H1 (cell line): ENCODE results near the gene NEGR1. TPM values are rescaled to one million over a fixed set of nuclear protein-coding genes. Genes with fewer than 3 reads are reported as not detected.

Experiments used
- CTCF ChIA-PET: fragments of 300-600 bp; sonication (Branson Sonifier 250); formaldehyde crosslinking; loops from one replicate; lab custom pipeline; 2021; ENCODE audit not compliant: partially characterized antibody; lab: Charles Lee
- POLR2A ChIA-PET: fragments of 300-600 bp; sonication (Branson Sonifier 250); formaldehyde crosslinking; loops from one replicate; lab custom pipeline; 2021; ENCODE audit warnings: inconsistent platforms; ENCODE audit not compliant: partially characterized antibody; lab: Charles Lee
- DNase-seq, 2 experiments: peaks; one replicate each; pipeline versions ENCODE4 v3.0.0 to v3.0.0-alpha.2; 2010 to 2022; ENCODE audit warnings: low spot score in 2 of 2, low read depth in 1 of 2, mixed read lengths in 1 of 2
- FAIRE-seq: peaks from 2 replicates; lab custom pipeline; 2011; peaks lifted over from hg19 to GRCh38; lab: Jason Lieb, UNC
- H2AFZ ChIP-seq: 2 replicates; pipeline ENCODE4 v1.8.1; 2012; ENCODE audit warnings: low read length, inconsistent platforms
- H2AK5ac ChIP-seq: 2 replicates; pipeline ENCODE4 v1.6.1; 2013; ENCODE audit warnings: low read depth, low read length
- H2BK120ac ChIP-seq: replicated peaks from 2 replicates; pipeline ENCODE3; 2013; ENCODE audit warnings: low read depth, low read length, inconsistent platforms
- H2BK12ac ChIP-seq: 2 replicates; pipeline ENCODE4 v1.6.1; 2013; ENCODE audit warnings: low read depth, low read length
- H2BK15ac ChIP-seq: 2 replicates; pipeline ENCODE4 v1.6.1; 2013; ENCODE audit warnings: low read length
- H2BK20ac ChIP-seq: 2 replicates; pipeline ENCODE4 v1.6.1; 2013; ENCODE audit warnings: low read length
- H2BK5ac ChIP-seq: 2 replicates; pipeline ENCODE4 v1.6.1; 2013; ENCODE audit warnings: low read depth, low read length
- H3K14ac ChIP-seq: 2 replicates; pipeline ENCODE4 v1.6.1; 2013; ENCODE audit warnings: inconsistent platforms; ENCODE audit not compliant: insufficient read length
- H3K18ac ChIP-seq: 2 replicates; pipeline ENCODE4 v1.6.1; 2013; ENCODE audit warnings: low read length; ENCODE audit errors: extremely low read depth
- H3K23ac ChIP-seq: 2 replicates; pipeline ENCODE4 v1.6.1; 2013; ENCODE audit warnings: inconsistent platforms; ENCODE audit not compliant: insufficient read length
- H3K23me2 ChIP-seq: 2 replicates; pipeline ENCODE4 v1.6.1; 2013; ENCODE audit warnings: low read depth, low read length
- H3K27ac ChIP-seq: 2 replicates; pipeline ENCODE4 v1.6.1; 2011; ENCODE audit warnings: low read depth, low read length, inconsistent platforms
- H3K27me3 ChIP-seq, 4 experiments: replicated peaks in 1 of 4; 1 replicate in 1 of 4; 2 replicates in 3 of 4; pipeline versions ENCODE4 v1.6.1 to v1.8.1; 2011 to 2013; ENCODE audit warnings: low read length in 3 of 4, mild to moderate bottlenecking in 3 of 4, inconsistent platforms in 2 of 4, mixed read lengths in 2 of 4, moderate library complexity in 1 of 4; ENCODE audit not compliant: control insufficient read depth in 3 of 4, insufficient read depth in 3 of 4; ENCODE audit errors: extremely low read depth in 1 of 4
- H3K36me3 ChIP-seq, 4 experiments: 2 replicates each; pipeline versions ENCODE4 v1.6.1 to v1.8.1; 2011 to 2013; ENCODE audit warnings: mild to moderate bottlenecking in 4 of 4, low read length in 3 of 4, moderate library complexity in 2 of 4, control low read depth in 1 of 4, inconsistent platforms in 1 of 4; ENCODE audit not compliant: insufficient read depth in 4 of 4, control insufficient read depth in 2 of 4
- H3K4ac ChIP-seq: replicated peaks from 2 replicates; pipeline ENCODE3; 2013; ENCODE audit warnings: low read length, low read depth, mixed read lengths, inconsistent platforms; ENCODE audit not compliant: insufficient read length
- H3K4me1 ChIP-seq, 4 experiments: replicated peaks in 1 of 4; 1 replicate in 1 of 4; 2 replicates in 3 of 4; pipeline versions ENCODE4 v1.6.1 to v1.8.1; 2011 to 2013; ENCODE audit warnings: low read length in 3 of 4, inconsistent platforms in 2 of 4, mixed read lengths in 1 of 4; ENCODE audit not compliant: insufficient read depth in 4 of 4, control insufficient read depth in 3 of 4
- H3K4me2 ChIP-seq, 2 experiments: 2 replicates each; pipeline versions ENCODE4 v1.6.1 to v1.8.1; 2011 to 2013; ENCODE audit warnings: low read depth in 2 of 2, low read length in 2 of 2, control low read depth in 1 of 2, inconsistent platforms in 1 of 2, mild to moderate bottlenecking in 1 of 2; ENCODE audit not compliant: insufficient read depth in 1 of 2
- H3K4me3 ChIP-seq, 4 experiments: fragments of 200-600, 300-600 bp in 1 of 4; sonication (generic), shearing (Covaris generic), sonication (Bioruptor Twin) in 1 of 4; 2 replicates each; pipeline versions ENCODE4 v1.5.1 to v1.8.1; 2011 to 2016; ENCODE audit warnings: low read length in 4 of 4, low read depth in 3 of 4, control low read depth in 2 of 4, inconsistent platforms in 2 of 4, mild to moderate bottlenecking in 2 of 4, mixed read lengths in 1 of 4, moderate library complexity in 1 of 4; ENCODE audit not compliant: insufficient read depth in 2 of 4; ENCODE audit errors: extremely low read depth in 1 of 4
- H3K56ac ChIP-seq: replicated peaks from 2 replicates; pipeline ENCODE3; 2013; ENCODE audit warnings: low read depth, mild to moderate bottlenecking, mixed read lengths, low read length, inconsistent platforms; ENCODE audit not compliant: insufficient read length
- H3K79me1 ChIP-seq: 2 replicates; pipeline ENCODE4 v1.6.1; 2013; ENCODE audit warnings: low read depth, low read length, control low read depth
- H3K79me2 ChIP-seq, 2 experiments: 2 replicates each; pipeline versions ENCODE4 v1.6.1 to v1.8.1; 2012 to 2013; ENCODE audit warnings: low read length in 2 of 2, mild to moderate bottlenecking in 2 of 2, inconsistent platforms in 1 of 2; ENCODE audit not compliant: insufficient read depth in 2 of 2, control insufficient read depth in 1 of 2
- H3K9ac ChIP-seq, 4 experiments: replicated peaks in 1 of 4; 1 replicate in 1 of 4; 2 replicates in 3 of 4; pipeline versions ENCODE4 v1.6.1 to v1.8.1; 2011 to 2013; ENCODE audit warnings: low read depth in 3 of 4, low read length in 3 of 4, control low read depth in 2 of 4, mild to moderate bottlenecking in 2 of 4, moderate library complexity in 2 of 4, inconsistent platforms in 1 of 4; ENCODE audit errors: extremely low read depth in 1 of 4
- H3K9me3 ChIP-seq, 2 experiments: 2 replicates each; pipeline versions ENCODE4 v1.6.1 to v1.8.1; 2012 to 2013; ENCODE audit warnings: mild to moderate bottlenecking in 2 of 2, moderate library complexity in 2 of 2, control low read depth in 1 of 2, inconsistent platforms in 1 of 2, low read depth in 1 of 2, low read length in 1 of 2, mixed read lengths in 1 of 2; ENCODE audit not compliant: insufficient read depth in 2 of 2
- H4K20me1 ChIP-seq, 2 experiments: replicated peaks in 1 of 2; 2 replicates each; pipeline versions ENCODE3 to v1.8.1; 2011 to 2013; ENCODE audit warnings: inconsistent platforms in 2 of 2, low read length in 2 of 2, mild to moderate bottlenecking in 1 of 2; ENCODE audit not compliant: insufficient read depth in 2 of 2, control insufficient read depth in 1 of 2
- H4K5ac ChIP-seq: 2 replicates; pipeline ENCODE4 v1.6.1; 2013; ENCODE audit warnings: low read length, low read depth, mixed read lengths, inconsistent platforms; ENCODE audit not compliant: insufficient read length
- H4K8ac ChIP-seq: 2 replicates; pipeline ENCODE4 v1.8.0; 2013; ENCODE audit warnings: mild to moderate bottlenecking, moderate library complexity, low read length, inconsistent platforms; ENCODE audit not compliant: insufficient read depth; ENCODE audit errors: extremely low read depth
- H4K91ac ChIP-seq: replicated peaks from 2 replicates; pipeline ENCODE3; 2013; ENCODE audit warnings: low read length, mixed read lengths, inconsistent platforms; ENCODE audit not compliant: insufficient read length
- BACH1 ChIP-seq: IDR thresholded peaks from 2 replicates; pipeline ENCODE4 v1.6.1; 2012; ENCODE audit warnings: low read length, improper control_type of control experiment
- CEBPB ChIP-seq: IDR thresholded peaks from 2 replicates; pipeline ENCODE4 v1.6.1; 2012; ENCODE audit warnings: low read depth, low read length
- EP300 ChIP-seq, 2 experiments: IDR thresholded peaks; 1 replicate in 1 of 2; 2 replicates in 1 of 2; pipeline ENCODE4 v1.6.1; 2011 to 2012; ENCODE audit warnings: low read depth in 2 of 2, low read length in 2 of 2, mild to moderate bottlenecking in 2 of 2, borderline replicate concordance in 1 of 2, inconsistent platforms in 1 of 2, moderate library complexity in 1 of 2
- KDM5A ChIP-seq: fragments of 200-600 bp; IDR thresholded peaks from 2 replicates; pipeline ENCODE4 v1.7.1; 2012; ENCODE audit warnings: mild to moderate bottlenecking, low read length, inconsistent platforms, mixed read lengths
- NRF1 ChIP-seq: IDR thresholded peaks from 2 replicates; pipeline ENCODE4 v1.6.1; 2011; ENCODE audit warnings: mild to moderate bottlenecking, low read depth, low read length, improper control_type of control experiment
- POLR2A ChIP-seq, 2 experiments: IDR thresholded peaks; 1 replicate in 1 of 2; 2 replicates in 1 of 2; pipeline ENCODE4 v1.6.1; 2011; ENCODE audit warnings: low read depth in 2 of 2, low read length in 2 of 2, mild to moderate bottlenecking in 2 of 2; ENCODE audit errors: control extremely low read depth in 1 of 2
- RXRA ChIP-seq: IDR thresholded peaks from 2 replicates; pipeline ENCODE4 v1.6.1; 2011; ENCODE audit warnings: low read depth, mild to moderate bottlenecking, low read length, moderate library complexity; ENCODE audit not compliant: insufficient read depth
- SIRT6 ChIP-seq: IDR thresholded peaks from one replicate; pipeline ENCODE4 v1.7.1; 2012; ENCODE audit warnings: low read length, inconsistent platforms
- SP1 ChIP-seq: IDR thresholded peaks from 2 replicates; pipeline ENCODE4 v1.6.1; 2011; ENCODE audit warnings: low read depth, low read length
- YY1 ChIP-seq: IDR thresholded peaks from 2 replicates; pipeline ENCODE4 v1.6.1; 2011; ENCODE audit warnings: low read depth, mild to moderate bottlenecking, low read length
- WGBS, 2 experiments: shearing (Covaris generic) in 1 of 2; methylation state at CpG; one replicate each; pipeline versions ENCODE4 v1.1.6 to v1.1.7; 2013 to 2015; ENCODE audit warnings: low lambda C conversion rate in 2 of 2, mixed read lengths in 2 of 2, inconsistent platforms in 1 of 2, low coverage in 1 of 2, missing lambda C conversion rate in 1 of 2; ENCODE audit not compliant: insufficient replicate concordance in 2 of 2, insufficient coverage in 1 of 2, insufficient read length in 1 of 2; ENCODE audit errors: extremely low coverage in 1 of 2, missing lambda C conversion rate in 1 of 2; 5-methylcytosine and 5-hydroxymethylcytosine counted together
- polyA plus RNA-seq, 7 experiments: library from polyadenylated mRNA; depleted of rRNA in 3 of 7; stranded (reverse) in 5 of 7; unstranded in 2 of 7; fragments of >200 nt in 5 of 7; fragments of 200-250 nt in 2 of 7; gene quantifications; 1 replicate in 5 of 7; 2 replicates in 1 of 7; 4 replicates in 1 of 7; pipeline versions ENCODE4 v1.2.1 to v1.2.3, GENCODE V29; 2011 to 2013; ENCODE audit warnings: missing spikeins in 2 of 7, mixed read lengths in 2 of 7
- total RNA-seq: library from RNA; stranded (reverse); fragmentation: NEBNext Ultra II Directional; extraction: Animal tissue kit (Norgen Biotek cat#: 25700); gene quantifications from 2 replicates; pipeline ENCODE4 v1.2.1, GENCODE V29; 2021
- TF ChIP-seq, protein P1 (sequence below): IDR thresholded peaks from 2 replicates; pipeline ENCODE4 v1.6.1; 2012; ENCODE audit warnings: low read length, inconsistent platforms

The NEGR1 gene
- total and polyA plus RNA-seq, 2 of the 8 experiments (the other 6 are each of a cell fraction or from before 2014, with no cell fraction given) = 0.71 to 1.3 TPM

GRCh38 chr1:71859806-71860205 lies 422.5 kb downstream of the NEGR1 start:
- no peak overlapping the region for H4K8ac ChIP-seq
- TF ChIP-seq EP300 (IDR thresholded peaks at IDR 0.05; ENCODE audit: borderline replicate concordance in 1 of 2, low read depth in 2 of 2, low read length in 2 of 2) = no peak
- no peak for TF ChIP-seq BACH1
- no peak for TF ChIP-seq YY1
- no peak for TF ChIP-seq RXRA
- TF ChIP-seq CEBPB = no peak
- TF ChIP-seq SP1 = no peak
- TF ChIP-seq SIRT6 = no peak
- TF ChIP-seq, protein P1, sequence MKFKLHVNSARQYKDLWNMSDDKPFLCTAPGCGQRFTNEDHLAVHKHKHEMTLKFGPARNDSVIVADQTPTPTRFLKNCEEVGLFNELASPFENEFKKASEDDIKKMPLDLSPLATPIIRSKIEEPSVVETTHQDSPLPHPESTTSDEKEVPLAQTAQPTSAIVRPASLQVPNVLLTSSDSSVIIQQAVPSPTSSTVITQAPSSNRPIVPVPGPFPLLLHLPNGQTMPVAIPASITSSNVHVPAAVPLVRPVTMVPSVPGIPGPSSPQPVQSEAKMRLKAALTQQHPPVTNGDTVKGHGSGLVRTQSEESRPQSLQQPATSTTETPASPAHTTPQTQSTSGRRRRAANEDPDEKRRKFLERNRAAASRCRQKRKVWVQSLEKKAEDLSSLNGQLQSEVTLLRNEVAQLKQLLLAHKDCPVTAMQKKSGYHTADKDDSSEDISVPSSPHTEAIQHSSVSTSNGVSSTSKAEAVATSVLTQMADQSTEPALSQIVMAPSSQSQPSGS = no peak
- TF ChIP-seq POLR2A (IDR thresholded peaks at IDR 0.05; ENCODE audit: control extremely low read depth in 1 of 2, low read depth in 2 of 2, low read length in 2 of 2) = no peak
- TF ChIP-seq NRF1 = no peak
- TF ChIP-seq KDM5A = no peak

More at GRCh38 chr1:71859806-71860205, 422.5 kb downstream of the NEGR1 start:
- H2BK15ac ChIP-seq = no peak overlapping the region
- no peaks in the 10 kb centered on the region for H4K20me1 ChIP-seq
- no peaks in the 10 kb centered on the region for H3K79me2 ChIP-seq
- H3K36me3 ChIP-seq = no peaks in the 10 kb centered on the region; a peak in 2 of 8 replicates
- no peak overlapping the region for H3K4me2 ChIP-seq
- H3K4me1 ChIP-seq = peaks cover 0 to 5% (median 0%) of the 10 kb centered on the region in 4 experiments; a peak in 1 of 7 replicates
- no peak overlapping the region for H2BK120ac ChIP-seq
- FAIRE-seq (no peak), DNase-seq (no peak)
- H2BK5ac ChIP-seq = no peak overlapping the region
- H3K4ac ChIP-seq = no peak overlapping the region
- POLR2A ChIA-PET = no interaction called here
- no peaks in the 10 kb centered on the region for H3K79me1 ChIP-seq
- no peak overlapping the region for H3K27ac ChIP-seq
- no peak overlapping the region for H3K9ac ChIP-seq
- H3K4me3 ChIP-seq = no peak overlapping the region
- H2AK5ac ChIP-seq = no peak overlapping the region
- 95% methylated on average over 2 of the region's 2 CpGs; no CpG with 5 or more reads in 1 of the 2 experiments for WGBS, 2 experiments
- no peaks in the 10 kb centered on the region for H3K23me2 ChIP-seq
- no peak overlapping the region for H3K14ac ChIP-seq
- CTCF ChIA-PET = interaction anchor here (0.5 to 1.3 kb wide), 2 partner anchors 28 to 48 kb away, joined by 3 read pairs; no protein-coding TSS in a partner anchor
- no peak overlapping the region for H3K23ac ChIP-seq
- no peak overlapping the region for H4K5ac ChIP-seq
- no peak overlapping the region for H2AFZ ChIP-seq
- no peak overlapping the region for H2BK20ac ChIP-seq
- no peak overlapping the region for H2BK12ac ChIP-seq
- H3K9me3 ChIP-seq = no peaks in the 10 kb centered on the region; a peak in 1 of 4 replicates
- H3K56ac ChIP-seq = no peak overlapping the region
- no peak overlapping the region for H4K91ac ChIP-seq
- H3K18ac ChIP-seq = no peak overlapping the region
- H3K27me3 ChIP-seq = no peaks in the 10 kb centered on the region
